Panc1 (cell line): Measurements from ENCODE around the gene NPTXR. TPM values are rescaled to one million over a fixed set of nuclear protein-coding genes. Genes with fewer than 3 reads are reported as not detected.

Source experiments
- ATAC-seq: fragments of 200-7000 bp; cut with Tn5 transposase; 2 replicates; pipeline ENCODE4 v1.9.1; 2020; ENCODE audit warnings: mild to moderate bottlenecking, moderate library complexity
- BruUV-seq: library from RNA; stranded (reverse); fragments of 400-500 nt; replicated peaks from 2 replicates; lab custom pipeline; 2021; lab: Mats Ljungman, UMichigan
- CTCF ChIA-PET: fragments of 300-600 bp; sonication (Branson Sonifier 250); formaldehyde crosslinking; loops from one replicate; lab custom pipeline; 2022; ENCODE audit warnings: antibody characterized with exemption; lab: Charles Lee
- POLR2A ChIA-PET: fragments of 300-600 bp; sonication (Branson Sonifier 250); formaldehyde crosslinking; loops from one replicate; lab custom pipeline; 2022; ENCODE audit warnings: antibody characterized with exemption; lab: Charles Lee
- DNase-seq: peaks from one replicate; pipeline ENCODE4 v3.0.0-alpha.2; 2010; ENCODE audit warnings: low read depth, low spot score
- H3K27ac ChIP-seq: 2 replicates; pipeline ENCODE4 v1.5.1; 2011; ENCODE audit warnings: mild to moderate bottlenecking, low read length, inconsistent platforms
- H3K27me3 ChIP-seq: fragments of 200-500 bp; sonication (Bioruptor generic); 2 replicates; pipeline ENCODE4 v1.6.0; 2014; ENCODE audit warnings: low read length, inconsistent platforms; ENCODE audit not compliant: control insufficient read depth, insufficient read depth
- H3K36me3 ChIP-seq: fragments of 200-500 bp; sonication (Bioruptor generic); 2 replicates; pipeline ENCODE4 v1.5.1; 2014; ENCODE audit warnings: inconsistent platforms, mild to moderate bottlenecking, low read length, moderate library complexity; ENCODE audit not compliant: control insufficient read depth, insufficient read depth
- H3K4me1 ChIP-seq: 2 replicates; pipeline ENCODE4 v1.5.1; 2011; ENCODE audit warnings: inconsistent platforms, mild to moderate bottlenecking, low read length, moderate library complexity; ENCODE audit not compliant: control insufficient read depth, insufficient read depth
- H3K4me3 ChIP-seq, 2 experiments: 2 replicates each; pipeline ENCODE4 v1.5.1; 2011 to 2012; ENCODE audit warnings: low read depth in 2 of 2, low read length in 2 of 2, mild to moderate bottlenecking in 2 of 2, inconsistent platforms in 1 of 2, moderate library complexity in 1 of 2
- H3K9me3 ChIP-seq: fragments of 200-500 bp; sonication (Bioruptor generic); 2 replicates; pipeline ENCODE4 v1.5.1; 2014; ENCODE audit warnings: low read depth, mild to moderate bottlenecking, inconsistent platforms, low read length, moderate library complexity; ENCODE audit not compliant: control insufficient read depth, insufficient read depth
- POLR2AphosphoS5 ChIP-seq: IDR thresholded peaks from 2 replicates; pipeline ENCODE4 v1.6.1; 2012; ENCODE audit warnings: mild to moderate bottlenecking, low read depth, low read length, moderate library complexity
- SIN3A ChIP-seq: IDR thresholded peaks from 2 replicates; pipeline ENCODE4 v1.6.1; 2012; ENCODE audit warnings: low read depth, mild to moderate bottlenecking, low read length, moderate library complexity, borderline replicate concordance; ENCODE audit not compliant: insufficient read depth
- TCF7L2 ChIP-seq: IDR thresholded peaks from 2 replicates; pipeline ENCODE4 v1.6.1; 2011; ENCODE audit warnings: mild to moderate bottlenecking, low read depth, low read length, inconsistent platforms
- in situ Hi-C: cut with HindIII; loops from 2 replicates; pipeline ENCODE4 v1.10.0; 2016; ENCODE audit warnings: low sequenced_read_pairs, low pct_unique_long_range_greater_than_20kb
- intact Hi-C: fragments of 100-400 bp; cut with micrococcal nuclease; formaldehyde crosslinking; loops from one replicate; pipeline ENCODE4 v1.10.0; 2022; ENCODE audit not compliant: unreplicated experiment
- total RNA-seq: library from RNA; stranded (reverse); gene quantifications from one replicate; pipeline ENCODE4 v1.2.1, GENCODE V29; 2021; ENCODE audit not compliant: unreplicated experiment
- TF ChIP-seq, protein P1 (sequence below), 2 experiments: IDR thresholded peaks; 2 replicates each; pipeline ENCODE4 v1.6.1; 2011 to 2012; ENCODE audit warnings: low read depth in 2 of 2, control low read depth in 1 of 2, low read length in 1 of 2, mild to moderate bottlenecking in 1 of 2, moderate library complexity in 1 of 2; ENCODE audit not compliant: insufficient read depth in 1 of 2
- TF ChIP-seq, protein P2 (sequence below): fragments of 450-650 bp; IDR thresholded peaks from 2 replicates; pipeline ENCODE4 v1.5.1; 2017; ENCODE audit warnings: mild to moderate bottlenecking

The NPTXR gene
- total RNA-seq, 1 experiment from 2014 or later: 32.6 TPM

DNA sequence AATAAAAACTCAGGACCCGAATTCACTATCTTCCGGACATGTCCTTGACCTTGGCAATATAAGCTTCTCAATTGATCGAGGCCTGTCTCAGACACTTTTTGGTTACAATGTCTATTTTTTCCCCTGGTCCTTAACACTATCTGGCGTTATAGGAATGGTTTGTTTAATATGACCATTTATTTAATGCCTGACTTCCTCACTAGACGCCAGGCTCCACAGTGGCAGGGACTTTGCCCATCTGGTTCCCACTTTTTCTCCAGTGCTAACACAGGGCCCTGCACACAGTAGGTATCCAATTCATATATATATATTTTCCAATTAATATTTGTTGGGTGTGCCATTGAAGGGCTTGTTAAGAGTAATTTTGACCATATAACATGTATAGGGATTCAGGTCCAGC lies 36.1 kb upstream of the NPTXR start:
- intact Hi-C loops (loop anchor here (10.0 kb wide), 1 partner anchor 45 kb away; no protein-coding TSS in a partner anchor), in situ Hi-C loops (no loop called here)
- TF ChIP-seq POLR2AphosphoS5 (no peak), TCF7L2 (no peak), SIN3A (no peak)
- TF ChIP-seq, protein P1, sequence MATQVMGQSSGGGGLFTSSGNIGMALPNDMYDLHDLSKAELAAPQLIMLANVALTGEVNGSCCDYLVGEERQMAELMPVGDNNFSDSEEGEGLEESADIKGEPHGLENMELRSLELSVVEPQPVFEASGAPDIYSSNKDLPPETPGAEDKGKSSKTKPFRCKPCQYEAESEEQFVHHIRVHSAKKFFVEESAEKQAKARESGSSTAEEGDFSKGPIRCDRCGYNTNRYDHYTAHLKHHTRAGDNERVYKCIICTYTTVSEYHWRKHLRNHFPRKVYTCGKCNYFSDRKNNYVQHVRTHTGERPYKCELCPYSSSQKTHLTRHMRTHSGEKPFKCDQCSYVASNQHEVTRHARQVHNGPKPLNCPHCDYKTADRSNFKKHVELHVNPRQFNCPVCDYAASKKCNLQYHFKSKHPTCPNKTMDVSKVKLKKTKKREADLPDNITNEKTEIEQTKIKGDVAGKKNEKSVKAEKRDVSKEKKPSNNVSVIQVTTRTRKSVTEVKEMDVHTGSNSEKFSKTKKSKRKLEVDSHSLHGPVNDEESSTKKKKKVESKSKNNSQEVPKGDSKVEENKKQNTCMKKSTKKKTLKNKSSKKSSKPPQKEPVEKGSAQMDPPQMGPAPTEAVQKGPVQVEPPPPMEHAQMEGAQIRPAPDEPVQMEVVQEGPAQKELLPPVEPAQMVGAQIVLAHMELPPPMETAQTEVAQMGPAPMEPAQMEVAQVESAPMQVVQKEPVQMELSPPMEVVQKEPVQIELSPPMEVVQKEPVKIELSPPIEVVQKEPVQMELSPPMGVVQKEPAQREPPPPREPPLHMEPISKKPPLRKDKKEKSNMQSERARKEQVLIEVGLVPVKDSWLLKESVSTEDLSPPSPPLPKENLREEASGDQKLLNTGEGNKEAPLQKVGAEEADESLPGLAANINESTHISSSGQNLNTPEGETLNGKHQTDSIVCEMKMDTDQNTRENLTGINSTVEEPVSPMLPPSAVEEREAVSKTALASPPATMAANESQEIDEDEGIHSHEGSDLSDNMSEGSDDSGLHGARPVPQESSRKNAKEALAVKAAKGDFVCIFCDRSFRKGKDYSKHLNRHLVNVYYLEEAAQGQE (IDR thresholded peaks at IDR 0.05; ENCODE audit: insufficient read depth in 1 of 2, low read depth in 2 of 2, low read length in 1 of 2): no peak
- TF ChIP-seq, protein P2, sequence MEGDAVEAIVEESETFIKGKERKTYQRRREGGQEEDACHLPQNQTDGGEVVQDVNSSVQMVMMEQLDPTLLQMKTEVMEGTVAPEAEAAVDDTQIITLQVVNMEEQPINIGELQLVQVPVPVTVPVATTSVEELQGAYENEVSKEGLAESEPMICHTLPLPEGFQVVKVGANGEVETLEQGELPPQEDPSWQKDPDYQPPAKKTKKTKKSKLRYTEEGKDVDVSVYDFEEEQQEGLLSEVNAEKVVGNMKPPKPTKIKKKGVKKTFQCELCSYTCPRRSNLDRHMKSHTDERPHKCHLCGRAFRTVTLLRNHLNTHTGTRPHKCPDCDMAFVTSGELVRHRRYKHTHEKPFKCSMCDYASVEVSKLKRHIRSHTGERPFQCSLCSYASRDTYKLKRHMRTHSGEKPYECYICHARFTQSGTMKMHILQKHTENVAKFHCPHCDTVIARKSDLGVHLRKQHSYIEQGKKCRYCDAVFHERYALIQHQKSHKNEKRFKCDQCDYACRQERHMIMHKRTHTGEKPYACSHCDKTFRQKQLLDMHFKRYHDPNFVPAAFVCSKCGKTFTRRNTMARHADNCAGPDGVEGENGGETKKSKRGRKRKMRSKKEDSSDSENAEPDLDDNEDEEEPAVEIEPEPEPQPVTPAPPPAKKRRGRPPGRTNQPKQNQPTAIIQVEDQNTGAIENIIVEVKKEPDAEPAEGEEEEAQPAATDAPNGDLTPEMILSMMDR: no peak
- no peaks in the 10 kb centered on the region for H3K36me3 ChIP-seq
- ATAC-seq (no peak), DNase-seq (no peak)
- no peaks in the 10 kb centered on the region for H3K4me1 ChIP-seq
- no peaks in the 10 kb centered on the region for H3K27me3 ChIP-seq
- no TSS peak for BruUV-seq
- no peaks in the 10 kb centered on the region for H3K9me3 ChIP-seq
- no peak overlapping the region for H3K27ac ChIP-seq
- H3K4me3 ChIP-seq: no peak overlapping the region
- POLR2A ChIA-PET: no interaction called here
- CTCF ChIA-PET: no interaction called here

DNA sequence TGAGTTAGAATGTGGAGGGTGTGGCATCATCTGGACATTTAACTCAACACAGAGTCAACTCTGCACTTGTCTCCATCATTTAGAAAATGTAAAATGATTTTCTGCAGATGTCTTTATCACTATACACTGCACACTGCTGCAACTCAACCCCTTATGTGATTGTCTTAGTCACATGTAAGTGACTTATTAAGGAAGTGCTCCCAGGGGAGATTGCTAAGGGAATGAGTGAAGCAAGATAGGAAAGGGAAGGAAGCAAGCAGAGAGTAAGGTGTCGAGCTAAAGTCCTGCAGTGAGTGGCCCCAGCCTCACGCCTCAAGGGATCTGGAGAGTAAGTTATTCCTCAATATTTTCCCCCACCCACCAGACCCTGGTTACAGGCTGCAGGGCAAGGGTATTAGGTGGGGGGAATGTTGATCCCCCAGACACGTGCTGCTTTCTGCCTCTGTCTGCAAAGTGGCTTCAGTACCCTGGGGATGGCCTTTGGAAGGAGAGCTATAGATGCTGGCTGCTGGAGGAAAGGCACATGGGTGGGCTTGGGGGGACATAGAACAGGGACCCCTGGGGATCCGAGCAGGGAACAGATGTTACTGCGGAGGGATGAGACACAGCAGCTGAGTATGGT lies 35.4 kb upstream of the NPTXR start:
- ATAC-seq: no peak
- no peak overlapping the region for H3K4me3 ChIP-seq
- H3K27ac ChIP-seq: no peak overlapping the region
- H3K27me3 ChIP-seq: no peaks in the 10 kb centered on the region
- in situ Hi-C loops (no loop called here), intact Hi-C loops (loop anchor here (10.0 kb wide), 1 partner anchor 46 kb away; no protein-coding TSS in a partner anchor)
- BruUV-seq: no TSS peak
- no peak for DNase-seq
- H3K36me3 ChIP-seq: no peaks in the 10 kb centered on the region
- H3K4me1 ChIP-seq: no peaks in the 10 kb centered on the region
- TF ChIP-seq, protein P2: no peak
- TF ChIP-seq TCF7L2: no peak
- no peak for TF ChIP-seq POLR2AphosphoS5
- no peak for TF ChIP-seq SIN3A
- TF ChIP-seq, protein P1 (IDR thresholded peaks at IDR 0.05; ENCODE audit: insufficient read depth in 1 of 2, low read depth in 2 of 2, low read length in 1 of 2): no peak
- ChIA-PET CTCF (no interaction called here), POLR2A (interaction anchor here (0.6 kb wide), 1 partner anchor 163 kb away, joined by 8 read pairs; no protein-coding TSS in a partner anchor)
- no peaks in the 10 kb centered on the region for H3K9me3 ChIP-seq
